GM12878 (cell line): ENCODE results near the gene PSMD1. TPM values are rescaled to one million over a fixed set of nuclear protein-coding genes. Genes with fewer than 3 reads are reported as not detected.

Source experiments
- ATAC-seq: fragments of 200-7000 bp; cut with Tn5 transposase; 3 replicates; pipeline ENCODE4 v1.9.1; 2020; ENCODE audit warnings: mild to moderate bottlenecking, moderate library complexity
- BruUV-seq: library from RNA; stranded (reverse); fragments of 400-500 nt; replicated peaks from 2 replicates; lab custom pipeline; 2021; lab: Mats Ljungman, UMichigan
- CTCF ChIA-PET: fragments of 300-600 bp; sonication (Branson Sonifier 250); formaldehyde crosslinking; extraction: SDS; loops from one replicate; lab custom pipeline; 2021; ENCODE audit warnings: inconsistent platforms; lab: Yijun Ruan, JAX
- POLR2A ChIA-PET: fragments of 350-600 bp; formaldehyde crosslinking; extraction: SDS; loops from one replicate; lab custom pipeline; 2021; ENCODE audit warnings: inconsistent platforms; lab: Charles Lee
- RAD21 ChIA-PET: fragments of 300-600 bp; sonication (Branson Sonifier 250); formaldehyde crosslinking; loops from one replicate; lab custom pipeline; 2023; ENCODE audit warnings: antibody characterized with exemption; ENCODE audit not compliant: unreplicated experiment; lab: Charles Lee
- SMC1A ChIA-PET: fragments of 300-600 bp; sonication (Branson Sonifier 250); formaldehyde crosslinking; loops from one replicate; lab custom pipeline; 2023; ENCODE audit not compliant: unreplicated experiment, uncharacterized antibody; lab: Charles Lee
- DNase-seq: peaks from one replicate; pipeline ENCODE4 v3.0.0-alpha.2; 2011; ENCODE audit warnings: low read depth, low spot score
- FAIRE-seq: peaks from 3 replicates; lab custom pipeline; 2011; peaks lifted over from hg19 to GRCh38; lab: Jason Lieb, UNC
- H2AFZ ChIP-seq: 2 replicates; pipeline ENCODE4 v1.6.0; 2011; ENCODE audit warnings: low read depth, low read length, control low read depth; ENCODE audit not compliant: control insufficient read depth
- H3K27ac ChIP-seq: 2 replicates; pipeline ENCODE4 v1.5.1; 2011; ENCODE audit warnings: control low read depth; ENCODE audit not compliant: control insufficient read depth, insufficient read depth
- H3K27me3 ChIP-seq, 2 experiments: replicated peaks in 1 of 2; 2 replicates each; pipeline versions ENCODE4 v1.6.0 to v1.6.1; 2011; ENCODE audit warnings: low read length in 1 of 2; ENCODE audit not compliant: control insufficient read depth in 2 of 2, insufficient read depth in 2 of 2
- H3K36me3 ChIP-seq, 2 experiments: 2 replicates each; pipeline ENCODE4 v1.5.1; 2011; ENCODE audit warnings: low read length in 1 of 2; ENCODE audit not compliant: control insufficient read depth in 2 of 2, insufficient read depth in 2 of 2
- H3K4me1 ChIP-seq: 2 replicates; pipeline ENCODE4 v1.6.1; 2011; ENCODE audit warnings: mild to moderate bottlenecking, low read length, moderate library complexity, mixed read lengths; ENCODE audit not compliant: control insufficient read depth, insufficient read depth
- H3K4me2 ChIP-seq: 2 replicates; pipeline ENCODE4 v1.6.0; 2011; ENCODE audit warnings: control low read depth; ENCODE audit not compliant: control insufficient read depth, insufficient read depth
- H3K4me3 ChIP-seq: fragments of 200-600 bp; sonication (generic); 2 replicates; pipeline ENCODE4 v1.5.1; 2016
- H3K79me2 ChIP-seq: 2 replicates; pipeline ENCODE4 v1.6.0; 2011; ENCODE audit warnings: low read length; ENCODE audit not compliant: control insufficient read depth, insufficient read depth
- H3K9ac ChIP-seq: 2 replicates; pipeline ENCODE4 v1.8.0; 2011; ENCODE audit warnings: low read length, control low read depth, mixed read lengths; ENCODE audit not compliant: control insufficient read depth, insufficient read depth
- H3K9me3 ChIP-seq: replicated peaks from 3 replicates; pipeline ENCODE4 v1.5.1; 2011; ENCODE audit warnings: mild to moderate bottlenecking, low read length; ENCODE audit not compliant: control insufficient read depth, insufficient read depth
- H4K20me1 ChIP-seq: 2 replicates; pipeline ENCODE4 v1.6.0; 2011; ENCODE audit not compliant: control insufficient read depth, insufficient read depth
- ATF7 ChIP-seq: fragments of 450-650 bp; IDR thresholded peaks from 2 replicates; pipeline ENCODE4 v1.6.1; 2016; ENCODE audit warnings: low read depth, mild to moderate bottlenecking
- CHD1 ChIP-seq: IDR thresholded peaks from 2 replicates; pipeline ENCODE4 v1.6.1; 2012; ENCODE audit warnings: low read depth, low read length, improper control_type of control experiment
- CREM ChIP-seq: IDR thresholded peaks from 2 replicates; pipeline ENCODE4 v1.6.1; 2014; ENCODE audit warnings: antibody characterized with exemption, low read depth
- GATAD2B ChIP-seq: fragments of 450-650 bp; conservative IDR thresholded peaks from 2 replicates; pipeline ENCODE4 v1.6.1; 2017; ENCODE audit warnings: low read depth, mild to moderate bottlenecking, moderate library complexity
- HCFC1 ChIP-seq: fragments of 150-350 bp; IDR thresholded peaks from 2 replicates; pipeline ENCODE4 v1.6.1; 2014; ENCODE audit warnings: low read length
- NFIC ChIP-seq: IDR thresholded peaks from 2 replicates; pipeline ENCODE4 v1.6.1; 2012; ENCODE audit warnings: low read depth, mild to moderate bottlenecking, inconsistent platforms, low read length, moderate library complexity
- RB1 ChIP-seq: fragments of 450-650 bp; formaldehyde crosslinking; IDR thresholded peaks from 2 replicates; pipeline ENCODE4 v1.6.1; 2017; ENCODE audit warnings: mild to moderate bottlenecking, borderline replicate concordance
- WGBS: methylation state at CpG from one replicate; pipeline ENCODE4 v1.1.6; 2016; ENCODE audit warnings: low lambda C conversion rate; ENCODE audit not compliant: insufficient replicate concordance, insufficient coverage; ENCODE audit errors: missing lambda C conversion rate; 5-methylcytosine and 5-hydroxymethylcytosine counted together
- in situ Hi-C: fragments of 300-500 bp; cut with MboI; formaldehyde crosslinking; loops from 9 replicates; pipeline ENCODE4 v1.14.3; 2018; ENCODE audit warnings: mixed read lengths
- intact Hi-C: fragments of 100-400 bp; cut with micrococcal nuclease; formaldehyde crosslinking; loops from one replicate; pipeline ENCODE4 v1.14.2; 2022; ENCODE audit not compliant: unreplicated experiment
- polyA plus RNA-seq, 11 experiments: library from polyadenylated mRNA; depleted of rRNA in 4 of 11; unstranded in 6 of 11; stranded (reverse) in 5 of 11; fragments of >200 nt; fragmentation: Nextera tagmentation in 4 of 11; fragmentation: Illumina TruSeq in 1 of 11; extraction: Ambion mirVana in 4 of 11; extraction: Trizol in 1 of 11; gene quantifications; 1 replicate in 1 of 11; 2 replicates in 10 of 11; pipeline versions ENCODE4 v1.2.1 to v1.2.3, GENCODE V29; 2011 to 2016; ENCODE audit warnings: inconsistent platforms in 2 of 11, missing spikeins in 2 of 11, low read depth in 1 of 11
- total RNA-seq, 4 experiments: library from RNA; depleted of rRNA in 3 of 4; stranded (reverse); fragments of >200 nt in 3 of 4; fragmentation: Illumina TruSeq in 1 of 4; extraction: Trizol in 1 of 4; gene quantifications; 2 replicates each; pipeline versions ENCODE4 v1.2.1 to v1.2.3, GENCODE V29; 2013 to 2021

Gene PSMD1
- total and polyA plus RNA-seq, 10 of the 15 experiments (the other 5 are each of a cell fraction or from before 2014, with no cell fraction given), result 87.4 to 220 (median 139) TPM

DNA sequence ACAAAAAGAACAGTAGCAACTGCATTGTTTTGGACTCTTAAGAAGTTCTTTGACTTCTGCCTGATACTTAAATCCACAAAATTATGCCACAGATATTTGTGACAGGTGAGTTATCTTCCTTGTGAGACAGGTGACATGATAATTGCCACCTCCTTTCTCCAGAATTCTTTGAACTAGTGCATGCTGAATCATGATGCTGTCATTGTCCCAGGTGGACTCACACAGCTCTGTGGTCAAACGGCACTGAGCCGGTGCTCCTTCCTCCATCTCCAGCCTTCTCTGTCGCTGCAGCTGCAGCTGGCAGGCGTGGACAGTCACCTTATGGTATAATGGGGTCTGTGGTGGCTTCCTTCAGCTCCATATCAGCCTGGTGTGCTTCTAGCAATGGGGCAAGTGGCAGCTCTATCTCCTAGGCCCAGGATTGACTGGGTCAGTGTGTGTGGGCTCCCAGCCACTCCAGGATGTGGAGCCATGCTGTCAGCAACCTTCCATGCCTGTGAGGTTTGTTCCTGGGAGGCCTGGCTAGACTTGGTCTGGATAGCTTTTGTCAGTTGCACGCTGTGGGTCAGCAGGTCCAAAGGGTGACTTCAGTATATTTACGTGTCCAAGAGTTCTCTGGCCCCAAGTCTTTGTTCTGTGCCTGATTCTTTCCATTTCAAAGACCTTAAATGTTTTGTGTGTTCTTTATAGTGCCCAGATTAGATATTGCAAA lies 157.4 kb downstream of the PSMD1 start (continued):
- TF ChIP-seq CREM (no peak), RB1 (no peak), ATF7 (no peak)

DNA sequence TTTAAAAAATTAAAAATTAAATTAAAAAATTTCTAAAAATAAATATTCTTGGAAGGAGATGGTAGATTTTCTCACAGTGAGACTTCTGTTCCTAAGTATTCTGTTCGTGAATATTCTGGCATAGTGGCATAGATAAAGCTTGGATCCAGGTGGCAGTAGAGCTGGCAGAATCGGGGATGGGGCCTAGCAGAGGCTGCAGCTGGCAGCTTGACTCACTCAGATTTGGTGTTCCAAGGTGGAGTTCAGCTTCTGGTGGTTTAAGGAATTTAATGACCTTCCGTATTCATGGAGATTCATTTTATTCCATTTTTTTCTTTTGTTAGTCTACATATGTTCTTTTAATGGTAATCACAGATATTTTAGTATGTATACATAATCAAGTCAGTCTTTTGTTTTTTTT lies 161.7 kb downstream of the PSMD1 start:
- TF ChIP-seq CHD1, result no peak
- TF ChIP-seq HCFC1, result no peak
- no peak for TF ChIP-seq NFIC
- TF ChIP-seq GATAD2B, result no peak
- TF ChIP-seq, all 136 proteins: peak for 0
- RAD21 ChIA-PET, result interaction anchor here (1.3 to 2.3 kb wide), 2 partner anchors 10 to 114 kb away, joined by 6 to 9 read pairs; no protein-coding TSS in a partner anchor
- no peaks in the 10 kb centered on the region for H4K20me1 ChIP-seq
- 81% methylated on average over 3 of the region's 3 CpGs for WGBS
- intact Hi-C loops (no loop called here), in situ Hi-C loops (no loop called here)
- ATAC-seq (no peak), DNase-seq (no peak), FAIRE-seq (no peak)
- no peaks in the 10 kb centered on the region for H3K9me3 ChIP-seq
- no peaks in the 10 kb centered on the region for H3K79me2 ChIP-seq
- no peaks in the 10 kb centered on the region for H3K27me3 ChIP-seq
- SMC1A ChIA-PET, result no interaction called here
- no TSS peak for BruUV-seq
- no peak overlapping the region for H3K4me3 ChIP-seq
- no peak overlapping the region for H3K9ac ChIP-seq
- CTCF ChIA-PET, result interaction anchor here (1.0 to 1.2 kb wide), 3 partner anchors 9 to 189 kb away, joined by 3 to 4 read pairs (median 3); no protein-coding TSS in a partner anchor
- no peak overlapping the region for H2AFZ ChIP-seq
- POLR2A ChIA-PET, result interaction anchor here (1.5 kb wide), 1 partner anchor 8 kb away, joined by 3 read pairs; no protein-coding TSS in a partner anchor
- H3K27ac ChIP-seq, result no peak overlapping the region
- H3K4me2 ChIP-seq, result no peak overlapping the region
- H3K4me1 ChIP-seq, result 0 out of 2 replicates have a peak, but pooled peaks cover 3% of the 10 kb centered on the region
- H3K36me3 ChIP-seq, result peaks cover 0 to 3% of the 10 kb centered on the region in 2 experiments; a peak in 2 of 4 replicates
